HuH-7.5 (cell line): Measurements from ENCODE around the gene ZNF83.
A peak's percentile ranks its signal among the peaks of the same experiment; 100 is the strongest.
"Not testable (repeated sequence)": the region's sequence is repeated elsewhere in the genome, so short reads cannot be mapped to it uniquely, and the experiment has no call there.

Experiments
- DNase-seq: peaks from one replicate; pipeline ENCODE4 v3.0.0; 2011; ENCODE audit warnings: low spot score

ZNF83 gene

GRCh38 chr19:52639996-52640395 is 1.8 kb upstream of the ZNF83 start:
- no peak for DNase-seq

GRCh38 chr19:52638601-52639000 is 446 bp upstream of the ZNF83 start:
- DNase-seq, result peak; percentile 21

- no peak for DNase-seq
Observed at GRCh38 chr19:52635786-52636570, 2.2 kb downstream of the ZNF83 start.

- DNase-seq, result not testable (repeated sequence)
Observed at GRCh38 chr19:52627441-52627840, 10.7 kb downstream of the ZNF83 start.

- no peak for DNase-seq
Observed at GRCh38 chr19:52626915-52627314, 11.2 kb downstream of the ZNF83 start.

GRCh38 chr19:52622261-52622660 is 15.9 kb downstream of the ZNF83 start:
- no peak for DNase-seq

- DNase-seq, result no peak
Observed at GRCh38 chr19:52621376-52621775, 16.8 kb downstream of the ZNF83 start.

GRCh38 chr19:52613299-52613906 is 24.8 kb downstream of the ZNF83 start:
- no peak for DNase-seq

- DNase-seq, result no peak
Observed at GRCh38 chr19:52603558-52604207, 34.5 kb downstream of the ZNF83 start.

- DNase-seq, result no peak
Observed at GRCh38 chr19:52602941-52603340, 35.2 kb downstream of the ZNF83 start.

GRCh38 chr19:52601974-52602366 is 36.2 kb downstream of the ZNF83 start:
- DNase-seq, result not testable (repeated sequence)

- peak; percentile 80 for DNase-seq
Observed at GRCh38 chr19:52601025-52601973, 36.9 kb downstream of the ZNF83 start.

- DNase-seq, result no peak
Observed at GRCh38 chr19:52600639-52601024, 37.5 kb downstream of the ZNF83 start.

GRCh38 chr19:52599241-52599640 is 38.9 kb downstream of the ZNF83 start:
- no peak for DNase-seq

GRCh38 chr19:52593441-52593840 is 44.7 kb downstream of the ZNF83 start:
- DNase-seq, result not testable (repeated sequence)

- DNase-seq, result no peak
Observed at GRCh38 chr19:52592301-52592700, 45.9 kb downstream of the ZNF83 start.

GRCh38 chr19:52590728-52591127 is 47.4 kb downstream of the ZNF83 start:
- no peak for DNase-seq

- no peak for DNase-seq
Observed at GRCh38 chr19:52585604-52586003, 52.6 kb downstream of the ZNF83 start.

GRCh38 chr19:52584736-52585440 is 53.3 kb downstream of the ZNF83 start:
- no peak for DNase-seq

GRCh38 chr19:52570000-52570861 is 67.9 kb downstream of the ZNF83 start, which contains the start of gene ZNF701:
Gene ZNF701, plus strand, starts transcription at chr19:52570287. Its CDS starts 3,861 bp downstream, at chr19:52574148.
- peak; percentile 13 for DNase-seq
